ENCODE measurements around the gene ITGA5. TPM values are rescaled to one million over a fixed set of nuclear protein-coding genes. Genes with fewer than 3 reads are reported as not detected.

Gene ITGA5
- total RNA-seq, 1 experiment from 2014 or later = 49.7 TPM

- no peaks in the 10 kb centered on the region for H3K9me3 ChIP-seq (ENCODE audit: control insufficient read depth in 1 of 2, insufficient read depth in 1 of 2, low read depth in 1 of 2, low read length in 2 of 2)
- intact Hi-C loops (cut with micrococcal nuclease) = no loop called here
- no peaks in the 10 kb centered on the region for H4K20me1 ChIP-seq (ENCODE audit: insufficient read depth)
- ChIA-PET RAD21 (ENCODE audit: low non-redundant PET in 1 of 2, low total read pairs in 2 of 2, uncharacterized antibody in 2 of 2, unreplicated experiment in 2 of 2) (no interaction called here), POLR2A (interaction anchor here (1.1 kb wide), 1 partner anchor 16 kb away, joined by 4 read pairs; no protein-coding TSS in a partner anchor), CTCF (interaction anchor here (1.5 to 7.1 kb wide), 2 partner anchors 11 to 16 kb away, joined by 4 to 41 read pairs; no protein-coding TSS in a partner anchor)
- no peak overlapping the region for H3K9ac ChIP-seq (ENCODE audit: low read length)
- no peaks in the 10 kb centered on the region for H3K9me2 ChIP-seq (ENCODE audit: insufficient read depth)
- peaks cover 3 to 4% of the 10 kb centered on the region in 2 experiments; a peak in 1 of 4 replicates for H3K36me3 ChIP-seq (ENCODE audit: control insufficient read depth in 1 of 2, insufficient read depth in 2 of 2, low read length in 2 of 2)
- no peak overlapping the region for H3K4me3 ChIP-seq (replicated peaks in 1 of 2; ENCODE audit: low read depth in 1 of 2, low read length in 2 of 2)
- no peaks in the 10 kb centered on the region for H3K27me3 ChIP-seq (ENCODE audit: insufficient read depth, low read length)
- H2AFZ ChIP-seq (ENCODE audit: low read depth, low read length, poor library complexity, severe bottlenecking) = no peak overlapping the region
- no peak for TF ChIP-seq ZBTB33 (IDR thresholded peaks at IDR 0.05; ENCODE audit: extremely low read depth, insufficient replicate concordance, low read length)
- TF ChIP-seq RAD21 (IDR thresholded peaks at IDR 0.05; ENCODE audit: low read depth) = no peak
- no peak for TF ChIP-seq POLR2A (IDR thresholded peaks at IDR 0.05; ENCODE audit: borderline replicate concordance, extremely low read depth, insufficient read depth, insufficient read length)
- TF ChIP-seq, protein P1, sequence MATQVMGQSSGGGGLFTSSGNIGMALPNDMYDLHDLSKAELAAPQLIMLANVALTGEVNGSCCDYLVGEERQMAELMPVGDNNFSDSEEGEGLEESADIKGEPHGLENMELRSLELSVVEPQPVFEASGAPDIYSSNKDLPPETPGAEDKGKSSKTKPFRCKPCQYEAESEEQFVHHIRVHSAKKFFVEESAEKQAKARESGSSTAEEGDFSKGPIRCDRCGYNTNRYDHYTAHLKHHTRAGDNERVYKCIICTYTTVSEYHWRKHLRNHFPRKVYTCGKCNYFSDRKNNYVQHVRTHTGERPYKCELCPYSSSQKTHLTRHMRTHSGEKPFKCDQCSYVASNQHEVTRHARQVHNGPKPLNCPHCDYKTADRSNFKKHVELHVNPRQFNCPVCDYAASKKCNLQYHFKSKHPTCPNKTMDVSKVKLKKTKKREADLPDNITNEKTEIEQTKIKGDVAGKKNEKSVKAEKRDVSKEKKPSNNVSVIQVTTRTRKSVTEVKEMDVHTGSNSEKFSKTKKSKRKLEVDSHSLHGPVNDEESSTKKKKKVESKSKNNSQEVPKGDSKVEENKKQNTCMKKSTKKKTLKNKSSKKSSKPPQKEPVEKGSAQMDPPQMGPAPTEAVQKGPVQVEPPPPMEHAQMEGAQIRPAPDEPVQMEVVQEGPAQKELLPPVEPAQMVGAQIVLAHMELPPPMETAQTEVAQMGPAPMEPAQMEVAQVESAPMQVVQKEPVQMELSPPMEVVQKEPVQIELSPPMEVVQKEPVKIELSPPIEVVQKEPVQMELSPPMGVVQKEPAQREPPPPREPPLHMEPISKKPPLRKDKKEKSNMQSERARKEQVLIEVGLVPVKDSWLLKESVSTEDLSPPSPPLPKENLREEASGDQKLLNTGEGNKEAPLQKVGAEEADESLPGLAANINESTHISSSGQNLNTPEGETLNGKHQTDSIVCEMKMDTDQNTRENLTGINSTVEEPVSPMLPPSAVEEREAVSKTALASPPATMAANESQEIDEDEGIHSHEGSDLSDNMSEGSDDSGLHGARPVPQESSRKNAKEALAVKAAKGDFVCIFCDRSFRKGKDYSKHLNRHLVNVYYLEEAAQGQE (IDR thresholded peaks at IDR 0.05; ENCODE audit: low read depth) = no peak
- no peak overlapping the region for H3K27ac ChIP-seq (ENCODE audit: low read depth, low read length)
- no peak for DNase-seq (ENCODE audit: low read depth, low spot score)
- ATAC-seq = no peak
- H3K79me2 ChIP-seq (ENCODE audit: insufficient read depth, low read length) = peaks cover 46% of the 10 kb centered on the region
- H3K4me2 ChIP-seq (ENCODE audit: low read length) = no peak overlapping the region
- no TSS peak for BruUV-seq (replicated peaks)
- peaks cover 16 to 50% of the 10 kb centered on the region in 2 experiments for H3K4me1 ChIP-seq (ENCODE audit: control insufficient read depth in 1 of 2, insufficient read depth in 2 of 2, low read length in 2 of 2)
These were observed 3.7 kb downstream of the ITGA5 start for GRCh38 chr12:54415221-54415929.
